GM12878 (cell line): ENCODE results near the gene PSAP. TPM values are rescaled to one million over a fixed set of nuclear protein-coding genes. Genes with fewer than 3 reads are reported as not detected.

Experiments used
- ATAC-seq: fragments of 200-7000 bp; cut with Tn5 transposase; 3 replicates; pipeline ENCODE4 v1.9.1; 2020; ENCODE audit warnings: mild to moderate bottlenecking, moderate library complexity
- BruUV-seq: library from RNA; stranded (reverse); fragments of 400-500 nt; replicated peaks from 2 replicates; lab custom pipeline; 2021; lab: Mats Ljungman, UMichigan
- CTCF ChIA-PET: fragments of 300-600 bp; sonication (Branson Sonifier 250); formaldehyde crosslinking; extraction: SDS; loops from one replicate; lab custom pipeline; 2021; ENCODE audit warnings: inconsistent platforms; lab: Yijun Ruan, JAX
- POLR2A ChIA-PET: fragments of 350-600 bp; formaldehyde crosslinking; extraction: SDS; loops from one replicate; lab custom pipeline; 2021; ENCODE audit warnings: inconsistent platforms; lab: Charles Lee
- RAD21 ChIA-PET: fragments of 300-600 bp; sonication (Branson Sonifier 250); formaldehyde crosslinking; loops from one replicate; lab custom pipeline; 2023; ENCODE audit warnings: antibody characterized with exemption; ENCODE audit not compliant: unreplicated experiment; lab: Charles Lee
- SMC1A ChIA-PET: fragments of 300-600 bp; sonication (Branson Sonifier 250); formaldehyde crosslinking; loops from one replicate; lab custom pipeline; 2023; ENCODE audit not compliant: unreplicated experiment, uncharacterized antibody; lab: Charles Lee
- DNase-seq: peaks from one replicate; pipeline ENCODE4 v3.0.0-alpha.2; 2011; ENCODE audit warnings: low read depth, low spot score
- FAIRE-seq: peaks from 3 replicates; lab custom pipeline; 2011; peaks lifted over from hg19 to GRCh38; lab: Jason Lieb, UNC
- H2AFZ ChIP-seq: 2 replicates; pipeline ENCODE4 v1.6.0; 2011; ENCODE audit warnings: low read depth, low read length, control low read depth; ENCODE audit not compliant: control insufficient read depth
- H3K27ac ChIP-seq: 2 replicates; pipeline ENCODE4 v1.5.1; 2011; ENCODE audit warnings: control low read depth; ENCODE audit not compliant: control insufficient read depth, insufficient read depth
- H3K27me3 ChIP-seq, 2 experiments: replicated peaks in 1 of 2; 2 replicates each; pipeline versions ENCODE4 v1.6.0 to v1.6.1; 2011; ENCODE audit warnings: low read length in 1 of 2; ENCODE audit not compliant: control insufficient read depth in 2 of 2, insufficient read depth in 2 of 2
- H3K36me3 ChIP-seq, 2 experiments: 2 replicates each; pipeline ENCODE4 v1.5.1; 2011; ENCODE audit warnings: low read length in 1 of 2; ENCODE audit not compliant: control insufficient read depth in 2 of 2, insufficient read depth in 2 of 2
- H3K4me1 ChIP-seq: 2 replicates; pipeline ENCODE4 v1.6.1; 2011; ENCODE audit warnings: mild to moderate bottlenecking, low read length, moderate library complexity, mixed read lengths; ENCODE audit not compliant: control insufficient read depth, insufficient read depth
- H3K4me2 ChIP-seq: 2 replicates; pipeline ENCODE4 v1.6.0; 2011; ENCODE audit warnings: control low read depth; ENCODE audit not compliant: control insufficient read depth, insufficient read depth
- H3K4me3 ChIP-seq: fragments of 200-600 bp; sonication (generic); 2 replicates; pipeline ENCODE4 v1.5.1; 2016
- H3K79me2 ChIP-seq: 2 replicates; pipeline ENCODE4 v1.6.0; 2011; ENCODE audit warnings: low read length; ENCODE audit not compliant: control insufficient read depth, insufficient read depth
- H3K9ac ChIP-seq: 2 replicates; pipeline ENCODE4 v1.8.0; 2011; ENCODE audit warnings: low read length, control low read depth, mixed read lengths; ENCODE audit not compliant: control insufficient read depth, insufficient read depth
- H3K9me3 ChIP-seq: replicated peaks from 3 replicates; pipeline ENCODE4 v1.5.1; 2011; ENCODE audit warnings: mild to moderate bottlenecking, low read length; ENCODE audit not compliant: control insufficient read depth, insufficient read depth
- H4K20me1 ChIP-seq: 2 replicates; pipeline ENCODE4 v1.6.0; 2011; ENCODE audit not compliant: control insufficient read depth, insufficient read depth
- ATF7 ChIP-seq: fragments of 450-650 bp; IDR thresholded peaks from 2 replicates; pipeline ENCODE4 v1.6.1; 2016; ENCODE audit warnings: low read depth, mild to moderate bottlenecking
- CBFB ChIP-seq: IDR thresholded peaks from 2 replicates; pipeline ENCODE4 v1.6.1; 2016; ENCODE audit warnings: antibody characterized with exemption, low read depth
- CEBPB ChIP-seq, 2 experiments: fragments of 150-350 bp in 1 of 2; IDR thresholded peaks; 2 replicates each; pipeline ENCODE4 v1.6.1; 2012 to 2014; ENCODE audit warnings: low read depth in 2 of 2, low read length in 2 of 2, borderline replicate concordance in 1 of 2, inconsistent platforms in 1 of 2
- CHD2 ChIP-seq: IDR thresholded peaks from 2 replicates; pipeline ENCODE4 v1.6.1; 2011; ENCODE audit warnings: low read depth, low read length, improper control_type of control experiment, borderline replicate concordance
- ESRRA ChIP-seq: IDR thresholded peaks from 2 replicates; pipeline ENCODE4 v1.6.1; 2012; ENCODE audit warnings: mild to moderate bottlenecking, low read length, improper control_type of control experiment
- LARP7 ChIP-seq: fragments of 450-650 bp; IDR thresholded peaks from 2 replicates; pipeline ENCODE4 v1.6.1; 2017; ENCODE audit warnings: mild to moderate bottlenecking
- NR2C2 ChIP-seq: IDR thresholded peaks from 2 replicates; pipeline ENCODE4 v1.6.1; 2011; ENCODE audit warnings: borderline replicate concordance, low read depth; ENCODE audit not compliant: control insufficient read depth, insufficient read length
- PAX5 ChIP-seq: IDR thresholded peaks from 2 replicates; pipeline ENCODE4 v1.6.1; 2011; ENCODE audit warnings: low read depth, low read length, borderline replicate concordance
- PAX8 ChIP-seq: fragments of 450-650 bp; IDR thresholded peaks from 2 replicates; pipeline ENCODE4 v1.6.1; 2017; ENCODE audit warnings: mild to moderate bottlenecking, moderate library complexity
- RB1 ChIP-seq: fragments of 450-650 bp; formaldehyde crosslinking; IDR thresholded peaks from 2 replicates; pipeline ENCODE4 v1.6.1; 2017; ENCODE audit warnings: mild to moderate bottlenecking, borderline replicate concordance
- RCOR1 ChIP-seq: conservative IDR thresholded peaks from 2 replicates; pipeline ENCODE4 v1.6.1; 2012; ENCODE audit warnings: low read depth, low read length, improper control_type of control experiment
- SP1 ChIP-seq: IDR thresholded peaks from one replicate; pipeline ENCODE4 v1.6.1; 2011; ENCODE audit warnings: low read depth, low read length
- SREBF1 ChIP-seq: IDR thresholded peaks from 2 replicates; pipeline ENCODE4 v1.6.1; 2012; ENCODE audit warnings: mild to moderate bottlenecking, low read length
- SRF ChIP-seq, 2 experiments: IDR thresholded peaks; 2 replicates each; pipeline ENCODE4 v1.6.1; 2011; ENCODE audit warnings: low read depth in 2 of 2, low read length in 2 of 2, mild to moderate bottlenecking in 1 of 2, moderate library complexity in 1 of 2
- TAF1 ChIP-seq: IDR thresholded peaks from 2 replicates; pipeline ENCODE4 v1.6.1; 2011; ENCODE audit warnings: mild to moderate bottlenecking, low read depth, low read length, borderline replicate concordance
- TCF3 ChIP-seq: IDR thresholded peaks from 2 replicates; pipeline ENCODE4 v1.6.1; 2012; ENCODE audit warnings: low read depth, mild to moderate bottlenecking, low read length, borderline replicate concordance; ENCODE audit not compliant: insufficient read depth
- WRNIP1 ChIP-seq: IDR thresholded peaks from 2 replicates; pipeline ENCODE4 v1.6.1; 2011; ENCODE audit warnings: low read depth, low read length, improper control_type of control experiment, borderline replicate concordance
- ZNF207 ChIP-seq: fragments of 450-650 bp; IDR thresholded peaks from 2 replicates; pipeline ENCODE4 v1.6.1; 2014; ENCODE audit warnings: antibody characterized with exemption, mild to moderate bottlenecking, borderline replicate concordance
- ZNF274 ChIP-seq: IDR thresholded peaks from one replicate; pipeline ENCODE4 v1.8.0; 2011; ENCODE audit not compliant: insufficient read length, insufficient read depth
- WGBS: methylation state at CpG from one replicate; pipeline ENCODE4 v1.1.6; 2016; ENCODE audit warnings: low lambda C conversion rate; ENCODE audit not compliant: insufficient replicate concordance, insufficient coverage; ENCODE audit errors: missing lambda C conversion rate; 5-methylcytosine and 5-hydroxymethylcytosine counted together
- in situ Hi-C: fragments of 300-500 bp; cut with MboI; formaldehyde crosslinking; loops from 9 replicates; pipeline ENCODE4 v1.14.3; 2018; ENCODE audit warnings: mixed read lengths
- intact Hi-C: fragments of 100-400 bp; cut with micrococcal nuclease; formaldehyde crosslinking; loops from one replicate; pipeline ENCODE4 v1.14.2; 2022; ENCODE audit not compliant: unreplicated experiment
- polyA plus RNA-seq, 11 experiments: library from polyadenylated mRNA; depleted of rRNA in 4 of 11; unstranded in 6 of 11; stranded (reverse) in 5 of 11; fragments of >200 nt; fragmentation: Nextera tagmentation in 4 of 11; fragmentation: Illumina TruSeq in 1 of 11; extraction: Ambion mirVana in 4 of 11; extraction: Trizol in 1 of 11; gene quantifications; 1 replicate in 1 of 11; 2 replicates in 10 of 11; pipeline versions ENCODE4 v1.2.1 to v1.2.3, GENCODE V29; 2011 to 2016; ENCODE audit warnings: inconsistent platforms in 2 of 11, missing spikeins in 2 of 11, low read depth in 1 of 11
- total RNA-seq, 4 experiments: library from RNA; depleted of rRNA in 3 of 4; stranded (reverse); fragments of >200 nt in 3 of 4; fragmentation: Illumina TruSeq in 1 of 4; extraction: Trizol in 1 of 4; gene quantifications; 2 replicates each; pipeline versions ENCODE4 v1.2.1 to v1.2.3, GENCODE V29; 2013 to 2021
- TF ChIP-seq, protein P1 (sequence below): IDR thresholded peaks from 2 replicates; pipeline ENCODE4 v1.6.1; 2011; ENCODE audit warnings: low read depth, mild to moderate bottlenecking, low read length, moderate library complexity, borderline replicate concordance; ENCODE audit errors: extremely low read depth

Gene PSAP
- total and polyA plus RNA-seq, 10 of the 15 experiments (the other 5 are each of a cell fraction or from before 2014, with no cell fraction given) = 178 to 336 (median 286) TPM

DNA sequence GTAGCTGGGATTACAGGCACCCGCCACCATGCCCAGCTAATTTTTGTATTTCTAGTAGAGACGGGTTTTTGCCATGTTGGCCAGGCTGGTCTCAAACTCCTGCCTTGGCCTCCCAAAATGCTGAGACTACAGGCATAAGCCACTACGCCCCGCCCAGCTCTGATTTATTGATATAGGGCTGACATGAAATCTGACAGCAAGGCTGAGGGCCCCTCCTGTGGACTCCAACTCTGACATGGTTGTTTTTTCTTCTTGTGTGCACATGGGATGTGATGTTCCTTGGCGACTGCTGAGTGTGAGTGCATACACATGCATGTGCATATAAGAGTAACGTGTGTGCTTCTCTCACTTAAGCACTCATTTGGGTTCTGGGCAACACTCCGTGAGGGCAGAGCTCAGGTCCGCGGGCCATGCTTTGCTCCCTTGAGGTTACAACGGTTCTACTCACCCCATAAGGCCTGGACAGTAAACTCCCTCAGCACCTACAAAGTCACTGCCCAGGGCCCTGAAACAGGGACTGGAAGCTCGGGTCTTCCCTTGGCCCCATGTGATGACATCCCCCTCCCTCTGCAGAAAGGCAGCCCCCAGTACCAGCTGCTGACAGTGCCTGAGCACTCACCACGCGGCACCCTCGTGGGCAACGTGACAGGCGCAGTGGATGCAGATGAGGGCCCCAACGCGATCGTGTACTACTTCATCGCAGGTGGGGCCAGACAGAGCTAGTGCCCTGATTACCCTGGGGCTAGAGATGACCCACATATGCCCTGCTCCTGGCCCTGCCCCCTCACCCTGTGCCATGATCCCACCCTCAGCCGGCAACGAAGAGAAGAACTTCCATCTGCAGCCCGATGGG lies 44.1 kb downstream of the PSAP start (continued):
- TF ChIP-seq PAX5 = no peak
- no peak for TF ChIP-seq SRF (IDR thresholded peaks at IDR 0.05; ENCODE audit: low read depth in 2 of 2, low read length in 2 of 2)

DNA sequence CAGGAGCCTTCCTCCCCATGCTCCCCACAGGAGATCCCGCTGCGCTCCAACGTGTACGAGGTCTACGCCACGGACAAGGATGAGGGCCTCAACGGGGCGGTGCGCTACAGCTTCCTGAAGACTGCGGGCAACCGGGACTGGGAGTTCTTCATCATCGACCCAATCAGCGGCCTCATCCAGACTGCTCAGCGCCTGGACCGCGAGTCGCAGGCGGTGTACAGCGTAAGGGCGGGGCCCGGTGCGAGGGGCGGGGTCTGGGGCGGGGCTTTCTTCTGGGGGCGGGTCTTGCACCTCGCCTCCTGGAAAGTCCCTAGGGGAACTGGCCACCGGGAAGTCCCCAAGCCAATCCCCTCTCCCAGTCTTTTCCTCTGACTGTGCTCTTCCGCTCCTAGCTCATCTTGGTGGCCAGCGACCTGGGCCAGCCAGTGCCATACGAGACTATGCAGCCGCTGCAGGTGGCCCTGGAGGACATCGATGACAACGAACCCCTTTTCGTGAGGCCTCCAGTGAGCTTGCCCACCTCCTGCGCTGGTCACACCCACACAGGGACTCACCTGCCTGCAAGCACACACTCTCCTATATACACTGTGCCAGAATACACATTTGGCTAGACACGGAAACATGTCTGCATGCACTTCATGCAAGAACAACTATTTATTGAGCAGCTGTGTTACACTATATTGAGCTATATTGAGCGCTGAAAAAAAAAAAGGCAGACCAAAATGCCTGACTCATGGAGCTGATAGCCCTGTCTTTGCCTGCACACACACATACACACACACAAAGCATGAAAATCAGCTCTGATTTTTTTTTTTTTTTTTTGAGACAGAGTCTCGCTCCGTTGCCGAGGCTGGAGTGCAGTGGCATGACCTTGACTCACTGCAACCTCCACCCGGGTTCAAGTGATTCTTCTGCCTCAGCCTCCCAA lies 45.0 kb downstream of the PSAP start:
- Histone ChIP-seq H3K4me2 (no peak overlapping the region), H3K79me2 (no peaks in the 10 kb centered on the region), H3K9ac (no peak overlapping the region), H4K20me1 (no peaks in the 10 kb centered on the region), H3K9me3 (no peaks in the 10 kb centered on the region), H3K27ac (no peak overlapping the region), H3K36me3 (no peaks in the 10 kb centered on the region), H2AFZ (no peak overlapping the region), H3K4me1 (peaks cover 9% of the 10 kb centered on the region), H3K4me3 (no peak overlapping the region), H3K27me3 (no peaks in the 10 kb centered on the region)
- POLR2A ChIA-PET = interaction anchor here (0.7 kb wide), 1 partner anchor 112 kb away, joined by 3 read pairs; no protein-coding TSS in a partner anchor
- CTCF ChIA-PET = no interaction called here
- 75% methylated on average over 35 of the region's 41 CpGs for WGBS
- no peak for ATAC-seq
- in situ Hi-C loops = no loop called here
- BruUV-seq = no TSS peak
- DNase-seq = no peak
- RAD21 ChIA-PET = interaction anchor here (0.7 to 1.2 kb wide), 2 partner anchors 98 to 804 kb away, joined by 3 read pairs; no protein-coding TSS in a partner anchor
- SMC1A ChIA-PET = interaction anchor here (1.1 kb wide), 1 partner anchor 23 kb away, joined by 3 read pairs; no protein-coding TSS in a partner anchor
- intact Hi-C loops = no loop called here
- no peak for TF ChIP-seq PAX8
- TF ChIP-seq ATF7 = no peak
- TF ChIP-seq CBFB = no peak
- no peak for TF ChIP-seq ZNF274
- TF ChIP-seq ESRRA = no peak
- TF ChIP-seq SP1 = no peak
- TF ChIP-seq RB1 = no peak
- no peak for TF ChIP-seq SREBF1
- no peak for TF ChIP-seq TAF1
- no peak for TF ChIP-seq CHD2
- TF ChIP-seq ZNF207 = no peak
- TF ChIP-seq, protein P1, sequence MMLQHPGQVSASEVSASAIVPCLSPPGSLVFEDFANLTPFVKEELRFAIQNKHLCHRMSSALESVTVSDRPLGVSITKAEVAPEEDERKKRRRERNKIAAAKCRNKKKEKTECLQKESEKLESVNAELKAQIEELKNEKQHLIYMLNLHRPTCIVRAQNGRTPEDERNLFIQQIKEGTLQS = no peak
- no peak for TF ChIP-seq CEBPB (IDR thresholded peaks at IDR 0.05; ENCODE audit: borderline replicate concordance in 1 of 2, low read depth in 2 of 2, low read length in 2 of 2)
- TF ChIP-seq LARP7 = no peak
- no peak for TF ChIP-seq TCF3
- TF ChIP-seq NR2C2 = no peak
- no peak for TF ChIP-seq WRNIP1
- no peak for TF ChIP-seq RCOR1
- FAIRE-seq = no peak
